ENCODE data around the gene MCM3.

Gene MCM3

DNA sequence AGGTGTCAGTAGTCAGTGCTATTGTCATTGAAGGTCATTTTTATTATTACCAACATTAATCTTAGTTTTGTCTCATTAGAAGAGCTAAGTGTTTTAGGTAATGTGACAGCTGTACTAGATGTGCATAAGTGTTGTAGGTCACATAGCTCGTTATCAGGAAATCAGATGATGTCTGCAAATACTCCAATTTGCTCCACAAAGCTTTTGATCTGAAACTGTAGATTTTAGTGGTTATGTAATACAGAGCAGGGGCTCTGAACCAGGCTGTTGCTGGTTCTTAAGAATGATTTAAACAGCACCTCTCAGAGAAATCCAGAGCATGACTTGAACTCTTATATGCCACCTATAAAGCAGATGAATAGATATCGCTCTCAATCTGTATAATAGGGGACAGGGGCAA is 42.7 kb downstream of the MCM3 start:
- no peak for DNase-seq (ENCODE audit: extremely low spot score)
- no peak for TF ChIP-seq BHLHE40 (IDR thresholded peaks at IDR 0.05; ENCODE audit: borderline replicate concordance)
- no peak for TF ChIP-seq ZNF384 (IDR thresholded peaks at IDR 0.05)
- no peak for TF ChIP-seq ARNT (IDR thresholded peaks at IDR 0.05)
- no peak for TF ChIP-seq FOXM1 (IDR thresholded peaks at IDR 0.05; ENCODE audit: borderline replicate concordance)
- no peak for TF ChIP-seq FOXK2 (IDR thresholded peaks at IDR 0.05)
- no peak for TF ChIP-seq FOXA1 (IDR thresholded peaks at IDR 0.05)
- TF ChIP-seq SUZ12 (IDR thresholded peaks at IDR 0.05), result no peak
- TF ChIP-seq HDGF (IDR thresholded peaks at IDR 0.05; ENCODE audit: borderline replicate concordance), result no peak
- TF ChIP-seq LEF1 (IDR thresholded peaks at IDR 0.05; ENCODE audit: borderline replicate concordance), result no peak
- no peak for TF ChIP-seq NFRKB (IDR thresholded peaks at IDR 0.05)
- ChIA-PET POLR2A (interaction anchor here (2.6 kb wide), 1 partner anchor 43 kb away, joined by 12 read pairs; the partner anchor contains the start of gene MCM3), CTCF (interaction anchor here (0.7 to 1.5 kb wide), 3 partner anchors 8 to 158 kb away, joined by 3 to 4 read pairs (median 4); no protein-coding TSS in a partner anchor)

DNA sequence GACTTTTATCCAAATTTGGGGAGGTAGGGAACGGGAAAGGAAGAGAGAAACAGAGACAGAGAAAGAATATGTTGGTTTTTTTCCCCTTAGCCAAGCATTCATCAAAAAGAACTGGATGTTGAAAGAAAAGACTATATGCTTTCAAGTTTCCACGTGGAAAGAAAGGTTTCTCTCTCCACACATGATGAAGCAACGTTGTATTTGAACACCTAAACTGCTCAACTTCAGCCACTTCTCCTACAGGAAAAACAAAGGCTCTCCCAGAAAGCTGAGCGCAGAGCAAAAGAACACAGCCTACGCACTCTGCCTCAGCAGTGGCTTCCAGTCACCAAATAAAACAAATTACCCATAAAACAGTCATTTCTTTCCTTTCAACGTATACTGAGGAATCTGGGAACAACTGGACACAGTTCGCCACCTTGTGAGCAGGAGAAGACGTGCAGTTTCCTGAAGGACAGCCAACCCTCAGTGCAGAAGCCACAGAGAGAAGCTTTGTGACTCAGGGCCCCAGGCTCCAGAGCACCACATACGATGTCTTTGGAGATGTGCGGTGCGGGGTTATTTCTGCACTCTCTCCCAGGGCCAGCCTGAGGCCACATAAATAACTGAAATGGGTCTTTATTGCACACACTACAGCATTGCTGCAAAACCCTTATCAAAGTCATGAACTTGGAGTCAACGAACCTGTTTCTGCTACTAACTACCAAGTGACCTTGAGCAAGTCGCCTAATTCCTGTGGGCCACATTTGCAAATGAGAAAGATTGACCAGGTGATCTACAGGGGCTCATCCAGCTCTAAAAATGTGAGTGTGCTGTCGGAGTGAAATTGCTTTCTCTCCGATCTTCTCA is 50.3 kb downstream of the MCM3 start:
- ChIA-PET POLR2A (interaction anchor here (0.5 to 1.2 kb wide), 7 partner anchors 16 to 956 kb away, joined by 3 to 5 read pairs (median 3); partner anchors contain the start of genes EFHC1 and MCM3), CTCF (interaction anchor here (0.5 to 2.5 kb wide), 11 partner anchors 8 to 1394 kb away, joined by 3 to 25 read pairs (median 3); no protein-coding TSS in a partner anchor)
- peak; percentile 83 for DNase-seq (ENCODE audit: extremely low spot score)
- no peak for TF ChIP-seq L3MBTL2 (conservative IDR thresholded peaks at IDR 0.05)
- TF ChIP-seq, protein P1, sequence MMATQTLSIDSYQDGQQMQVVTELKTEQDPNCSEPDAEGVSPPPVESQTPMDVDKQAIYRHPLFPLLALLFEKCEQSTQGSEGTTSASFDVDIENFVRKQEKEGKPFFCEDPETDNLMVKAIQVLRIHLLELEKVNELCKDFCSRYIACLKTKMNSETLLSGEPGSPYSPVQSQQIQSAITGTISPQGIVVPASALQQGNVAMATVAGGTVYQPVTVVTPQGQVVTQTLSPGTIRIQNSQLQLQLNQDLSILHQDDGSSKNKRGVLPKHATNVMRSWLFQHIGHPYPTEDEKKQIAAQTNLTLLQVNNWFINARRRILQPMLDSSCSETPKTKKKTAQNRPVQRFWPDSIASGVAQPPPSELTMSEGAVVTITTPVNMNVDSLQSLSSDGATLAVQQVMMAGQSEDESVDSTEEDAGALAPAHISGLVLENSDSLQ (IDR thresholded peaks at IDR 0.05), result peak; percentile 91

DNA sequence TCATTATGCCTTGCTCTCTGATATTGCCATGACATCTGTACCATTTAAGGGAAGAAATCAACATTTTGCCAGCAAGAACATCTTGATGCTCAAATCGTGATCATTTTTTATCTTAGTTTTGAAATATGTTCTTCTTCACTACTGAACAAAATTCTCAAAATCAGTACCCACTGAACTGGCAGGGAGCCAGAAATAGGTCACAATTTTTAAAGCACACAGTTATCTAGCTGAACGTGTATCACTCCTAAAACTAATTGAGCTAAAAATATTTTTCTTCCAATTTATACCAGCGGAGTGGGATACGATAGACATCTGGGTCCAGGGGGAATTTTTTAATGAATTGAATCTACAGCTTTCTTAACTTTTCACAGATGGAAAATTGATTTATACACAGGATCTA is 51.5 kb downstream of the MCM3 start:
- POLR2A ChIA-PET, result interaction anchor here (1.1 kb wide), 1 partner anchor 69 kb away, joined by 3 read pairs; no protein-coding TSS in a partner anchor
- TF ChIP-seq FOXK2 (IDR thresholded peaks at IDR 0.05) (no peak), ZNF384 (IDR thresholded peaks at IDR 0.05) (no peak), L3MBTL2 (conservative IDR thresholded peaks at IDR 0.05) (no peak)
- CTCF ChIA-PET, result no interaction called here

DNA sequence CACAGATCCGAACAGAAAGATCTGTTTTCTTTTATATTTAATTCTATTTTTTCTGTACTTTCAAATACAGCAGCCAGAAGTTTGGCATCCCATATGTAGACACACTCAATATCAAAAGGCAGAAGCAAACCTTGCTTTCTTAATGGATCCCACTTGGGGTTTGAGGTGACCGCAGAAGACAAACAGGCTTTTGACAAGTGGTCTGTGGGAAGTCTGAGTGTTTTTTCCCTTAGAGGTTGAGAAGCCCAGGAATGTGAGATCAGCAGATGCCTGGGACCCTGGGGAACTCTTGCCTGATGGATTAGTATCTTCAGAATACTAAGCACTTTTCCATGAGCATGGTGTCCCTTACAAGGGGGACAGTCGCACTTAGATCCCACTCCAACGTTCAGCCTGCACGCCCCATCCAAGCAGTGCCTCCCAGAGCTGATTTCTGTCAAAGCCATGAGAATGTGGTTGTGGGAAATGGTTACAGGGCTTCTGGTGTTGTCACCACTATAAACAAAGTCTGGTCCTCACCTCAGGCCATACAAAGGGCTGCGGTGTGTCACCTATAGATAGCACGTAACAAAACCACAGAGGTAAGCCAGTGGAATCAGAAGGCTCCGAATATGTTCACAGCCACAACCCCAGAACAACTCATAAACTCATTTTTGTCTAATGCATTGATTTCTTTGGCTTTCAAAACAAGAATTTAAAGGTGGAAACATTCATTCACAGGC is 53.0 kb downstream of the MCM3 start:
- DNase-seq (ENCODE audit: extremely low spot score), result no peak
- TF ChIP-seq NFRKB (IDR thresholded peaks at IDR 0.05), result no peak
- TF ChIP-seq FOXK2 (IDR thresholded peaks at IDR 0.05), result no peak
- no peak for TF ChIP-seq ELF4 (IDR thresholded peaks at IDR 0.05)
- no peak for TF ChIP-seq L3MBTL2 (conservative IDR thresholded peaks at IDR 0.05)
- ChIA-PET POLR2A (no interaction called here), CTCF (no interaction called here)

More for the DNA sequence above, 51.5 kb downstream of the MCM3 start:
- DNase-seq (ENCODE audit: extremely low spot score), result no peak

DNA sequence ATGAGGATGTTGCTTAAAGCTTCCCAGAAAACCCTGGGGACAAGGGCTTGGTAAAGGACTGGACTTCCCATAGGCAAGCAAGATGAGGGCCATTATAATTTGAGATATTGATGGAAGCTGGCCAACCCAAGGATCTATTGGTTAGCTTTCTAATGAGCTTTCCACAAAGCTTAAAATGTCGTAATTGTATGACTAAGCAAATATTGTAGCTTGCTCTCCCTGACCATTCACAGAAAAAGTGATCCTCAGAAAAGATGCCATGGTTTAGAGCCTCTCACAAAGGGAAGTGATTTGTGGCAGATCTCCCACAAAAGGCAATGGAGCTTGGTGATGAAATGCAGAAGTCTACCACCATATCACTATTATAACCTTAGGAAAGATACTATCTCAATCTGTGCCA is 53.9 kb downstream of the MCM3 start:
- POLR2A ChIA-PET, result no interaction called here
- CTCF ChIA-PET, result no interaction called here
- TF ChIP-seq ARNT (IDR thresholded peaks at IDR 0.05), result no peak
- no peak for TF ChIP-seq BHLHE40 (IDR thresholded peaks at IDR 0.05; ENCODE audit: borderline replicate concordance)
- no peak for TF ChIP-seq LEF1 (IDR thresholded peaks at IDR 0.05; ENCODE audit: borderline replicate concordance)
- TF ChIP-seq ZNF384 (IDR thresholded peaks at IDR 0.05), result no peak
- no peak for TF ChIP-seq FOXA1 (IDR thresholded peaks at IDR 0.05)
- no peak for TF ChIP-seq SP1 (IDR thresholded peaks at IDR 0.05)
- TF ChIP-seq NFRKB (IDR thresholded peaks at IDR 0.05), result no peak
- no peak for TF ChIP-seq CTBP1 (IDR thresholded peaks at IDR 0.05; ENCODE audit: borderline replicate concordance)
- no peak for TF ChIP-seq SUZ12 (IDR thresholded peaks at IDR 0.05)
- no peak for TF ChIP-seq ELF4 (IDR thresholded peaks at IDR 0.05)
- no peak for TF ChIP-seq FOXK2 (IDR thresholded peaks at IDR 0.05)
- no peak for TF ChIP-seq TARDBP (IDR thresholded peaks at IDR 0.05)
- no peak for TF ChIP-seq HDGF (IDR thresholded peaks at IDR 0.05; ENCODE audit: borderline replicate concordance)
- no peak for TF ChIP-seq FOXM1 (IDR thresholded peaks at IDR 0.05; ENCODE audit: borderline replicate concordance)
- no peak for DNase-seq (ENCODE audit: extremely low spot score)

DNA sequence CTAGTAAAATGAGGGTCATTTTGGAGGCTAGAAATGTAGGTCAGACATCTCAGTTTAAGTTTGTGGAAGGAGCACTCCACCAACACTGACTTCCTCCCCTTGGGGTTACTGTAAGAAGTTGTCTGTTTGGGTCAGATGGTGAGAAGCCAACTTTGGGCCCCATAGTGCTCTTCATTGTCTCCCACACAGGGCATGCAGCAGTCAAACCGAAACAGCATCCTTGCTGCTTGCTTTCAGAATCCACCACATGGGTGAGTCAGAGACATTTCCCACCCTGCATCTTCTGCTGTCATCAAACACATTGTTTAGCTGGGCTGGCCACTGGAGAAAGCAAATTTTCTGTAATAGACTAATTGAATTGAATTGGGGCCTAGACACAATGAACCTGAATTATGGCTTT is 57.0 kb downstream of the MCM3 start:
- POLR2A ChIA-PET, result no interaction called here
- no peak for DNase-seq (ENCODE audit: extremely low spot score)
- no peak for TF ChIP-seq BHLHE40 (IDR thresholded peaks at IDR 0.05; ENCODE audit: borderline replicate concordance)
- TF ChIP-seq ZNF384 (IDR thresholded peaks at IDR 0.05), result no peak
- no peak for TF ChIP-seq LEF1 (IDR thresholded peaks at IDR 0.05; ENCODE audit: borderline replicate concordance)
- TF ChIP-seq SP1 (IDR thresholded peaks at IDR 0.05), result no peak
- TF ChIP-seq L3MBTL2 (conservative IDR thresholded peaks at IDR 0.05), result no peak
- no peak for TF ChIP-seq FOXA1 (IDR thresholded peaks at IDR 0.05)
- no peak for TF ChIP-seq ARNT (IDR thresholded peaks at IDR 0.05)
- TF ChIP-seq HDGF (IDR thresholded peaks at IDR 0.05; ENCODE audit: borderline replicate concordance), result no peak
- TF ChIP-seq, protein P1 (IDR thresholded peaks at IDR 0.05), result no peak
- TF ChIP-seq SUZ12 (IDR thresholded peaks at IDR 0.05), result no peak
- TF ChIP-seq FOXM1 (IDR thresholded peaks at IDR 0.05; ENCODE audit: borderline replicate concordance), result no peak
- no peak for TF ChIP-seq CTBP1 (IDR thresholded peaks at IDR 0.05; ENCODE audit: borderline replicate concordance)
- CTCF ChIA-PET, result no interaction called here

DNA sequence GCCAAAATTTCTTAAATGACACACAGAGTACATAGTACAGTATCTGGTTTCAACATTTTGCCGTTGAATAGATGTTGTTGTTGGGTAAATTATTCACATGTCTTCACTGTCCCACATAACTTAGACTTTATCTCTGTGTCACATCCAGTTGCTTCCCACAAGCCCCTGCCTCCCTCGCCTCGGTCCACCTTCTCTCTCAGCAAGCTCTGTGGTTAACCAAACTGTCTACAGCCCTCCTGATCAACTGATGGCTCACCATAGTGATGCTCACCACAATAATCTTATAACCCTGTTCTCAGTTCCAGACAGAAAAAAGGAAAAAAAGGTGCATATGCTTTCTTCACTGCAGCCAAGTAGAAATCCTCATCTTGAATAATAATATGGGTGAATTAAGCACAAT is 63.2 kb downstream of the MCM3 start:
- POLR2A ChIA-PET, result no interaction called here
- TF ChIP-seq TARDBP (IDR thresholded peaks at IDR 0.05) (no peak), CTBP1 (IDR thresholded peaks at IDR 0.05; ENCODE audit: borderline replicate concordance) (no peak), L3MBTL2 (conservative IDR thresholded peaks at IDR 0.05) (no peak), ZNF384 (IDR thresholded peaks at IDR 0.05) (no peak), NFRKB (IDR thresholded peaks at IDR 0.05) (no peak), FOXA1 (IDR thresholded peaks at IDR 0.05) (no peak), SUZ12 (IDR thresholded peaks at IDR 0.05) (no peak), SP1 (IDR thresholded peaks at IDR 0.05) (no peak), BHLHE40 (IDR thresholded peaks at IDR 0.05; ENCODE audit: borderline replicate concordance) (no peak), HDGF (IDR thresholded peaks at IDR 0.05; ENCODE audit: borderline replicate concordance) (no peak), LEF1 (IDR thresholded peaks at IDR 0.05; ENCODE audit: borderline replicate concordance) (no peak), FOXK2 (IDR thresholded peaks at IDR 0.05) (no peak), ELF4 (IDR thresholded peaks at IDR 0.05) (no peak), ARNT (IDR thresholded peaks at IDR 0.05) (no peak), FOXM1 (IDR thresholded peaks at IDR 0.05; ENCODE audit: borderline replicate concordance) (no peak)
- TF ChIP-seq, protein P1 (IDR thresholded peaks at IDR 0.05), result no peak
- DNase-seq (ENCODE audit: extremely low spot score), result no peak
- CTCF ChIA-PET, result interaction anchor here (0.6 kb wide), 1 partner anchor 58 kb away, joined by 3 read pairs; no protein-coding TSS in a partner anchor

Data from HEK293T (cell line).